ENCODE data around the gene GNE. TPM values are rescaled to one million over a fixed set of nuclear protein-coding genes. Genes with fewer than 3 reads are reported as not detected.
A peak's percentile ranks its signal among the peaks of the same experiment; 100 is the strongest.
"Not testable (repeated sequence)": the region's sequence is repeated elsewhere in the genome, so short reads cannot be mapped to it uniquely, and the experiment has no call there.

Gene GNE
- total RNA-seq, 1 experiment from 2014 or later = 20.6 TPM

DNA sequence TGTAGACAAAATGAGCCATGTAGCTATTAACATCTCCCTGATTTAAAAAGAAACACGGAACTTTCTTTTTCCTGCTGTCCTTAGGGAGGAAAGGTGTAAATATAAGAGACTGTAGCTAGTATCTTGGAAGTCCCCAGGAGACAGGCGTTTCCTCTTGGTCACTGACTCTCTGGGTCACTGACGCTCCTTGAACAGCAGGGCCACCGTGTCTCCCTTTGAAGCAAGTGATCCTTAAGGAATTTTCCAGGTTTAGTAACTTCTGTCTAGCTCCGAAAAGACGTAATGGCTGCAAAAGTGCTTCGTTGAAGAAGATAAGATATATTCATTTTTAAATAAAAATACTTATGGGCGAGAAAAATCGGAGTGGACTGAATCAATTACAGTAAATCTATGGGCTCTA is 68.3 kb downstream of the GNE start:
- Histone ChIP-seq H3K9me3 (ENCODE audit: low read depth, low read length, poor library complexity, severe bottlenecking) (no peaks in the 10 kb centered on the region), H3K27ac (ENCODE audit: low read depth, low read length, poor library complexity, severe bottlenecking) (peak overlapping the region; percentile 83), H3K27me3 (replicated peaks; ENCODE audit: insufficient read depth, low read depth, low read length, poor library complexity) (no peaks in the 10 kb centered on the region), H3K36me3 (ENCODE audit: insufficient read depth, low read length, poor library complexity, severe bottlenecking) (no peaks in the 10 kb centered on the region), H3K4me3 (ENCODE audit: low read depth, low read length, poor library complexity, severe bottlenecking) (peak overlapping the region; percentile 92), H3K4me1 (ENCODE audit: insufficient read depth, low read length, poor library complexity, severe bottlenecking) (peaks cover 21% of the 10 kb centered on the region)
- intact Hi-C loops (cut with micrococcal nuclease; ENCODE audit: unreplicated experiment) = no loop called here
- TSS peak; percentile 97 for BruUV-seq (replicated peaks)
- TF ChIP-seq EZH2 (IDR thresholded peaks at IDR 0.05; ENCODE audit: borderline replicate concordance, low read depth, low read length, poor library complexity, severe bottlenecking) = no peak
- ChIA-PET POLR2A (ENCODE audit: low non-redundant PET) (interaction anchor here (0.6 kb wide), 1 partner anchor 19 kb away, joined by 4 read pairs; no protein-coding TSS in a partner anchor), CTCF (interaction anchor here (0.5 to 1.6 kb wide), 4 partner anchors 23 to 1410 kb away, joined by 3 to 7 read pairs (median 6); no protein-coding TSS in a partner anchor)
- no peak for DNase-seq (ENCODE audit: low spot score)

DNA sequence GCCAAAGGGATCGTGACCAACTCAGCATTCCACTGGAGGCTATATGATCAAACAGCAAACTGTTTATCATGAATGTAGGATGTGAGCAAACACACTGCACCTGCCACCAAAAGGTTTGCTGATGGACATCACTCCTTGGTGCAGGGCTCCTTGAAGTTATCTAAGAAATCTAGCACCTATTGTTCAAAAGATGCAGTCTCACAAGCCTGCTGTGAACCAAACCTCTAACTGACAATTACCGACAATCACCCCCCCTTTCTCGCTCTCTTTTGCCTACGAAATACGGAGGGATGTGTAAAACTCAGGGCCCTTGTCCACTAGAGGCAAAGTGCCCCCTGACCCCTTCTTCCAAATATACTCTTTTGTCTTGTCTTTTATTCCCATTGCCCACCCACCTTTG is 70.0 kb downstream of the GNE start:
- Histone ChIP-seq H3K27ac (ENCODE audit: low read depth, low read length, poor library complexity, severe bottlenecking) (no peak overlapping the region), H3K4me3 (ENCODE audit: low read depth, low read length, poor library complexity, severe bottlenecking) (no peak overlapping the region), H3K9me3 (ENCODE audit: low read depth, low read length, poor library complexity, severe bottlenecking) (no peaks in the 10 kb centered on the region), H3K27me3 (replicated peaks; ENCODE audit: insufficient read depth, low read depth, low read length, poor library complexity) (no peaks in the 10 kb centered on the region), H3K4me1 (ENCODE audit: insufficient read depth, low read length, poor library complexity, severe bottlenecking) (peaks cover 18% of the 10 kb centered on the region), H3K36me3 (ENCODE audit: insufficient read depth, low read length, poor library complexity, severe bottlenecking) (no peaks in the 10 kb centered on the region)
- BruUV-seq (replicated peaks) = no TSS peak
- no peak for TF ChIP-seq EZH2 (IDR thresholded peaks at IDR 0.05; ENCODE audit: borderline replicate concordance, low read depth, low read length, poor library complexity, severe bottlenecking)
- TF ChIP-seq, protein P1, sequence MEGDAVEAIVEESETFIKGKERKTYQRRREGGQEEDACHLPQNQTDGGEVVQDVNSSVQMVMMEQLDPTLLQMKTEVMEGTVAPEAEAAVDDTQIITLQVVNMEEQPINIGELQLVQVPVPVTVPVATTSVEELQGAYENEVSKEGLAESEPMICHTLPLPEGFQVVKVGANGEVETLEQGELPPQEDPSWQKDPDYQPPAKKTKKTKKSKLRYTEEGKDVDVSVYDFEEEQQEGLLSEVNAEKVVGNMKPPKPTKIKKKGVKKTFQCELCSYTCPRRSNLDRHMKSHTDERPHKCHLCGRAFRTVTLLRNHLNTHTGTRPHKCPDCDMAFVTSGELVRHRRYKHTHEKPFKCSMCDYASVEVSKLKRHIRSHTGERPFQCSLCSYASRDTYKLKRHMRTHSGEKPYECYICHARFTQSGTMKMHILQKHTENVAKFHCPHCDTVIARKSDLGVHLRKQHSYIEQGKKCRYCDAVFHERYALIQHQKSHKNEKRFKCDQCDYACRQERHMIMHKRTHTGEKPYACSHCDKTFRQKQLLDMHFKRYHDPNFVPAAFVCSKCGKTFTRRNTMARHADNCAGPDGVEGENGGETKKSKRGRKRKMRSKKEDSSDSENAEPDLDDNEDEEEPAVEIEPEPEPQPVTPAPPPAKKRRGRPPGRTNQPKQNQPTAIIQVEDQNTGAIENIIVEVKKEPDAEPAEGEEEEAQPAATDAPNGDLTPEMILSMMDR (conservative IDR thresholded peaks at IDR 0.05; ENCODE audit: low read depth, low read length) = no peak
- POLR2A ChIA-PET (ENCODE audit: low non-redundant PET) = no interaction called here
- intact Hi-C loops (cut with micrococcal nuclease; ENCODE audit: unreplicated experiment) = no loop called here
- no peak for DNase-seq (ENCODE audit: low spot score)
- CTCF ChIA-PET = no interaction called here

DNA sequence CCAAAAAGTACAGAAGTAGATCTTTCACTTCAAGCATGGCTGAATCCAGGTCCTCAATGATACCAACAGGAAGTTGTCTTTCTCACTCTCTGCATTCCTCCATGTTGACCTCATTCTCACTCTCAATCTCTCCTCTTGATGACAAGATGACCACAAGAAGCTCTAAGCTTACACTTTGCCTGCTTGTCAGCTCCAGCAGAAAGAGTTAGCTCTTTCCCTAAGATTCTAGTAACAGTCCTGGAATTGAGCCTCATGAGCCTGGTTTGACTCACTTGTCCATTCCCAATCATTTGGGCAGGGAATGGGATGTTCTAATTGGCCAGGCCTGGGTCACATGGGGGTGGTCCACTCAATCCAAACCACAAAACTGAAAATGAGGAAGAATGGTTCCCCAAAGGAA is 70.8 kb downstream of the GNE start:
- no peak overlapping the region for H3K4me3 ChIP-seq (ENCODE audit: low read depth, low read length, poor library complexity, severe bottlenecking)
- H3K27me3 ChIP-seq (replicated peaks; ENCODE audit: insufficient read depth, low read depth, low read length, poor library complexity) = no peaks in the 10 kb centered on the region
- H3K36me3 ChIP-seq (ENCODE audit: insufficient read depth, low read length, poor library complexity, severe bottlenecking) = no peaks in the 10 kb centered on the region
- ChIA-PET CTCF (no interaction called here), POLR2A (ENCODE audit: low non-redundant PET) (interaction anchor here (0.6 kb wide), 1 partner anchor 12 kb away, joined by 3 read pairs; no protein-coding TSS in a partner anchor)
- intact Hi-C loops (cut with micrococcal nuclease; ENCODE audit: unreplicated experiment) = no loop called here
- no peaks in the 10 kb centered on the region for H3K9me3 ChIP-seq (ENCODE audit: low read depth, low read length, poor library complexity, severe bottlenecking)
- H3K27ac ChIP-seq (ENCODE audit: low read depth, low read length, poor library complexity, severe bottlenecking) = no peak overlapping the region
- TF ChIP-seq, protein P1 (conservative IDR thresholded peaks at IDR 0.05; ENCODE audit: low read depth, low read length) = no peak
- no peak for TF ChIP-seq EZH2 (IDR thresholded peaks at IDR 0.05; ENCODE audit: borderline replicate concordance, low read depth, low read length, poor library complexity, severe bottlenecking)
- DNase-seq (ENCODE audit: low spot score) = no peak
- BruUV-seq (replicated peaks) = no TSS peak
- H3K4me1 ChIP-seq (ENCODE audit: insufficient read depth, low read length, poor library complexity, severe bottlenecking) = peaks cover 10% of the 10 kb centered on the region

DNA sequence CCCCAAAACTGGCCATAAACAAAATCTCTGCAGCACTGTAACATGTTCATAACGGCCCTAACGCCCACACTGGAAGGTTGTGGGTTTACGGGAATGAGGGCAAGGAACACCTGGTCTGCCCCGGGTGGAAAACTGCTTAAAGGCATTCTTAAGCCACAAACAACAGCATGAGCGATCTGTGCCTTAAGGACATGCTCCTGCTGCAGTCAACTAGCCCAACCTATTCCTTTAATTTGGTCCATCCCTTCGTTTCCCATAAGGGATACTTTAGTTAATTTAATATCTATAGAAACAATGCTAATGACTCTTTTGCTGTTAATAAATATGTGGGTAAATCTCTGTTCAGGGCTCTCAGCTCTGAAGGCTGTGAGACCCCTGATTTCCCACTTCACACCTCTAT is 78.0 kb downstream of the GNE start:
- H3K27me3 ChIP-seq (replicated peaks; ENCODE audit: insufficient read depth, low read depth, low read length, poor library complexity); DNase-seq (ENCODE audit: low spot score); intact Hi-C loops (cut with micrococcal nuclease; ENCODE audit: unreplicated experiment); H3K27ac ChIP-seq (ENCODE audit: low read depth, low read length, poor library complexity, severe bottlenecking); BruUV-seq (replicated peaks); CTCF ChIA-PET; H3K4me1 ChIP-seq (ENCODE audit: insufficient read depth, low read length, poor library complexity, severe bottlenecking); H3K36me3 ChIP-seq (ENCODE audit: insufficient read depth, low read length, poor library complexity, severe bottlenecking); H3K9me3 ChIP-seq (ENCODE audit: low read depth, low read length, poor library complexity, severe bottlenecking); POLR2A ChIA-PET (ENCODE audit: low non-redundant PET); H3K4me3 ChIP-seq (ENCODE audit: low read depth, low read length, poor library complexity, severe bottlenecking): not testable (repeated sequence)

All from A673 (cell line).